ENCODE measurements around the gene LBHD2.

DNA sequence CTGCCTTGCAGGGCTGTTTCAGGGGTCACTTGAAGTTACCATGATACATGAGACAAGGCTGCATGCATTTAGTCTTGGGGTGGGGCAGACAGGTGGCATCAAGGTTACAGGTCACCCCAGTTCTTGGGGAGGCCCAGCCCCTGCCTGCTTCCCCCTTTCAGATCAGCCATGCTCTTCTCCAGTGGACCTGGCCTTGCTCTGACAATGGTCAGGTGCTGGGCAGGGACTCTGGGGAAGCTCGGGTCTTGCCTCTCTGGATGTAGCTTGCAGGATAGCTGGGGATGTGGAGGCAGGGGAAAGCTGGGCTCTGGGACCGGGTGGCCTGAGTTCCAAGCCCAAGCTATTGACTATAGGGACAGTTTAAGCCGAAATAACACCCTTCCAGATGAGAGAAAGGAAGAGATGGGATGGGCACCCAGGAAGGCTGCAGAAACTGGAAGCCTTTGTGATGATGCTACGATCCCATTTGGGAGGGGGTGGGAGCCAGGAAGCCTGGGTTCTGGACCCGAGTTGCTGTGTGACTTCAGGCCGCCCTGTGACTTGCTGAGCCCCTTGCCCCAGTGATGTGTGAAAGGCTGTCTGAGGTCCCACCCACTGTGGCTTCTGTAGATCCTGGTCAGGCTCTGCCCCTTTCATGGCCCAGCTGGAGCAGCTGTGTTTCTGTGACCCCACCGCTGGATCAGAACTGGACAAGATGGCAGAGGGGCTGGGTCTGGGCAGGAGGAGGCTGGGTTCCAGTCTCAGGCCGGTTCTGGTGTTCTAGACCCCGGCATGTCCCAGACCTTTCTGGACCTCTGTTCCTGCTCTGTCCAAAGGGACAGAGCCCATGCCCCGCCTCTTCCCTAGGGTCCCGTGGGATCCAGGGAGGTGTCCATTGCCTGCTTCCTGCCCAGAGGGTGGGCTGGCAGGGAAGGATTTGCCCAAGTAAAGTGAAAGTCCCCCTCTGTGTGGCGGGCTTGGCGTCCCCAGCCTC lies 41.4 kb downstream of the LBHD2 start:
- TF ChIP-seq, protein P1, sequence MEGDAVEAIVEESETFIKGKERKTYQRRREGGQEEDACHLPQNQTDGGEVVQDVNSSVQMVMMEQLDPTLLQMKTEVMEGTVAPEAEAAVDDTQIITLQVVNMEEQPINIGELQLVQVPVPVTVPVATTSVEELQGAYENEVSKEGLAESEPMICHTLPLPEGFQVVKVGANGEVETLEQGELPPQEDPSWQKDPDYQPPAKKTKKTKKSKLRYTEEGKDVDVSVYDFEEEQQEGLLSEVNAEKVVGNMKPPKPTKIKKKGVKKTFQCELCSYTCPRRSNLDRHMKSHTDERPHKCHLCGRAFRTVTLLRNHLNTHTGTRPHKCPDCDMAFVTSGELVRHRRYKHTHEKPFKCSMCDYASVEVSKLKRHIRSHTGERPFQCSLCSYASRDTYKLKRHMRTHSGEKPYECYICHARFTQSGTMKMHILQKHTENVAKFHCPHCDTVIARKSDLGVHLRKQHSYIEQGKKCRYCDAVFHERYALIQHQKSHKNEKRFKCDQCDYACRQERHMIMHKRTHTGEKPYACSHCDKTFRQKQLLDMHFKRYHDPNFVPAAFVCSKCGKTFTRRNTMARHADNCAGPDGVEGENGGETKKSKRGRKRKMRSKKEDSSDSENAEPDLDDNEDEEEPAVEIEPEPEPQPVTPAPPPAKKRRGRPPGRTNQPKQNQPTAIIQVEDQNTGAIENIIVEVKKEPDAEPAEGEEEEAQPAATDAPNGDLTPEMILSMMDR (optimal IDR thresholded peaks at IDR 0.05 in 1 of 3, IDR thresholded peaks at IDR 0.05 in 1 of 3, conservative IDR thresholded peaks at IDR 0.05 in 1 of 3; ENCODE audit: extremely low read depth in 1 of 3, insufficient read depth in 2 of 3, low read length in 3 of 3), result no peak
- TF ChIP-seq EZH2 (IDR thresholded peaks at IDR 0.05; ENCODE audit: low read length), result no peak

Measured in keratinocyte (primary cell).